Astrocyte (in vitro differentiated cells and primary cell): ENCODE measurements around the gene CHAC1. TPM values are rescaled to one million over a fixed set of nuclear protein-coding genes. Genes with fewer than 3 reads are reported as not detected.

Experiments
- DNase-seq: peaks from one replicate; pipeline ENCODE4 v3.0.0-alpha.2; 2010; ENCODE audit warnings: low read depth
- FAIRE-seq: peaks from 2 replicates; lab custom pipeline; 2011; peaks lifted over from hg19 to GRCh38; lab: Jason Lieb, UNC
- H2AFZ ChIP-seq: 2 replicates; pipeline ENCODE4 v1.6.0; 2012; ENCODE audit warnings: low read depth, low read length, inconsistent platforms
- H3K27ac ChIP-seq: 2 replicates; pipeline ENCODE4 v1.5.1; 2011; ENCODE audit warnings: low read depth, low read length, inconsistent platforms
- H3K27me3 ChIP-seq: 2 replicates; pipeline ENCODE4 v1.6.0; 2011; ENCODE audit warnings: low read length, inconsistent platforms; ENCODE audit not compliant: insufficient read depth
- H3K36me3 ChIP-seq: 2 replicates; pipeline ENCODE4 v1.5.1; 2011; ENCODE audit warnings: low read length, inconsistent platforms; ENCODE audit not compliant: insufficient read depth
- H3K4me1 ChIP-seq: 2 replicates; pipeline ENCODE4 v1.5.1; 2011; ENCODE audit warnings: low read length, inconsistent platforms; ENCODE audit not compliant: insufficient read depth
- H3K4me2 ChIP-seq: 2 replicates; pipeline ENCODE4 v1.6.0; 2012; ENCODE audit warnings: low read length, inconsistent platforms
- H3K4me3 ChIP-seq: 2 replicates; pipeline ENCODE4 v1.5.1; 2011; ENCODE audit warnings: low read depth, mild to moderate bottlenecking, low read length, inconsistent platforms; ENCODE audit not compliant: insufficient read depth
- H3K79me2 ChIP-seq: 2 replicates; pipeline ENCODE4 v1.6.0; 2012; ENCODE audit warnings: mild to moderate bottlenecking, low read length, inconsistent platforms; ENCODE audit not compliant: insufficient read depth
- H3K9ac ChIP-seq: 2 replicates; pipeline ENCODE4 v1.6.0; 2012; ENCODE audit warnings: mild to moderate bottlenecking, low read length, inconsistent platforms
- H3K9me3 ChIP-seq: 2 replicates; pipeline ENCODE4 v1.5.1; 2012; ENCODE audit warnings: low read depth, mild to moderate bottlenecking, low read length, inconsistent platforms; ENCODE audit not compliant: insufficient read depth
- H4K20me1 ChIP-seq: 2 replicates; pipeline ENCODE4 v1.6.0; 2012; ENCODE audit warnings: low read length, inconsistent platforms; ENCODE audit not compliant: insufficient read depth
- H3K27ac Mint-ChIP-seq: one replicate; pipeline ENCODE4 v1.8.0; 2021; ENCODE audit warnings: mild to moderate bottlenecking, mixed read lengths; ENCODE audit not compliant: unreplicated experiment
- H3K27me3 Mint-ChIP-seq: one replicate; pipeline ENCODE4 v1.8.0; 2021; ENCODE audit warnings: low read depth, mixed read lengths; ENCODE audit not compliant: unreplicated experiment
- H3K36me3 Mint-ChIP-seq: one replicate; pipeline ENCODE4 v1.8.0; 2021; ENCODE audit warnings: low read depth, mixed read lengths; ENCODE audit not compliant: unreplicated experiment
- H3K4me1 Mint-ChIP-seq: one replicate; pipeline ENCODE4 v1.8.0; 2021; ENCODE audit warnings: low read depth, mixed read lengths; ENCODE audit not compliant: unreplicated experiment
- H3K4me3 Mint-ChIP-seq: one replicate; pipeline ENCODE4 v1.8.0; 2021; ENCODE audit warnings: mild to moderate bottlenecking, moderate library complexity, mixed read lengths; ENCODE audit not compliant: unreplicated experiment
- H3K9me3 Mint-ChIP-seq: one replicate; pipeline ENCODE4 v1.8.0; 2021; ENCODE audit warnings: mild to moderate bottlenecking, mixed read lengths; ENCODE audit not compliant: unreplicated experiment
- EZH2 ChIP-seq: IDR thresholded peaks from 2 replicates; pipeline ENCODE4 v1.6.1; 2012; ENCODE audit warnings: mild to moderate bottlenecking, low read length, inconsistent platforms; ENCODE audit not compliant: insufficient read depth
- total RNA-seq: library from RNA; stranded (reverse); gene quantifications from 2 replicates; pipeline ENCODE4 v1.2.1, GENCODE V29; 2021
- TF ChIP-seq, protein P1 (sequence below): IDR thresholded peaks from 2 replicates; pipeline ENCODE4 v1.5.1; 2011; ENCODE audit warnings: low read depth, mild to moderate bottlenecking, inconsistent platforms, low read length, moderate library complexity; ENCODE audit not compliant: insufficient read depth

CHAC1 gene
- total RNA-seq, 1 donor from 2014 or later = 55.9 TPM

DNA sequence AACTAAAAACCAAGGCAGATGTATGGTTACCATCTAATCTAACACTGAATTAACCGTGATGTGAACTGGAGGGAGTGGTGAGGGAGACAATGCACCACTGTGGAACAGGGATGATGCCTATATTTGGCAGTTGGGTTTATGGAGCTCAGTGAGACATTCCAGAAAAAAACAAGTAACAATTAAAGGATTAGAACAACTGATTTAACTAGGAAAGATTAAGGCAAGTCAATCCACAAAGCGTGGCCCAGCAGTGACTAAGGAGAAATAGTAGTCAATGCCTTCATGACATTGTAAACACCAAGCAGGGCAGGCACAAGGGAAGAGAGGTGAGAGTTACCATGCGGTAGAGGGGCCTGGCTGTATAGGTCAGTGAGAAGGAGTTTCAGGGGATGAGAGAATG is 38.1 kb downstream of the CHAC1 start:
- Histone ChIP-seq H3K4me3 (no peak overlapping the region), H4K20me1 (no peaks in the 10 kb centered on the region), H3K36me3 (peaks cover 44% of the 10 kb centered on the region), H3K4me1 (no peaks in the 10 kb centered on the region), H3K4me2 (no peak overlapping the region), H3K9me3 (no peaks in the 10 kb centered on the region), H2AFZ (no peak overlapping the region), H3K27me3 (no peaks in the 10 kb centered on the region), H3K79me2 (peaks cover 3% of the 10 kb centered on the region), H3K9ac (no peak overlapping the region), H3K27ac (no peak overlapping the region)
- H3K4me3 Mint-ChIP-seq = no peak overlapping the region
- FAIRE-seq (no peak), DNase-seq (no peak)
- no peak overlapping the region for H3K27ac Mint-ChIP-seq
- TF ChIP-seq EZH2 = no peak
- TF ChIP-seq, protein P1, sequence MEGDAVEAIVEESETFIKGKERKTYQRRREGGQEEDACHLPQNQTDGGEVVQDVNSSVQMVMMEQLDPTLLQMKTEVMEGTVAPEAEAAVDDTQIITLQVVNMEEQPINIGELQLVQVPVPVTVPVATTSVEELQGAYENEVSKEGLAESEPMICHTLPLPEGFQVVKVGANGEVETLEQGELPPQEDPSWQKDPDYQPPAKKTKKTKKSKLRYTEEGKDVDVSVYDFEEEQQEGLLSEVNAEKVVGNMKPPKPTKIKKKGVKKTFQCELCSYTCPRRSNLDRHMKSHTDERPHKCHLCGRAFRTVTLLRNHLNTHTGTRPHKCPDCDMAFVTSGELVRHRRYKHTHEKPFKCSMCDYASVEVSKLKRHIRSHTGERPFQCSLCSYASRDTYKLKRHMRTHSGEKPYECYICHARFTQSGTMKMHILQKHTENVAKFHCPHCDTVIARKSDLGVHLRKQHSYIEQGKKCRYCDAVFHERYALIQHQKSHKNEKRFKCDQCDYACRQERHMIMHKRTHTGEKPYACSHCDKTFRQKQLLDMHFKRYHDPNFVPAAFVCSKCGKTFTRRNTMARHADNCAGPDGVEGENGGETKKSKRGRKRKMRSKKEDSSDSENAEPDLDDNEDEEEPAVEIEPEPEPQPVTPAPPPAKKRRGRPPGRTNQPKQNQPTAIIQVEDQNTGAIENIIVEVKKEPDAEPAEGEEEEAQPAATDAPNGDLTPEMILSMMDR = no peak
- H3K4me1 Mint-ChIP-seq = peaks cover 22% of the 10 kb centered on the region
- no peaks in the 10 kb centered on the region for H3K9me3 Mint-ChIP-seq
- H3K27me3 Mint-ChIP-seq = no peaks in the 10 kb centered on the region
- H3K36me3 Mint-ChIP-seq = peaks cover 22% of the 10 kb centered on the region

DNA sequence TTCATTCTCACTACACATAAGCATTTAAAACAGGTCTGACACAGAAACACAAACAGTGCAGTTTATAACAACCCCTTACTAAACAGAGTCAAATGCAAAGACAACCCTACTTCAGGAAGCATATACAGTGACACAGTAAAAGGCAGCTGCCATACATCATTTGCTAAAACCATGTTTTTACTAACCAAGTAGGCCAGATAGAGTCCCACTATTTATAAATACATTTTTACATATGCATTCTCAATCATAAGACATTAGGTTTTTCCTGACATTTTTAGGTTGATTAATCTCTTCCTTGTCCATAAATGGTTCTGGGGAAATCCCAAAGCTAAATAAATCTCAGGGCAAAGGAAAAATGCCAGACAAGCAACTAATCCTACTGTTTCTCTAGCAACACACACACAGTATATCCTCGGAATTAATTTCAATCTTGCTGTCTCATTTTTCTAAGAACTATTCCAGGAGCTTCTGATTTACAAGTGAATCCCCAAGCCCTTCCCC is 39.0 kb downstream of the CHAC1 start:
- no peaks in the 10 kb centered on the region for H3K4me1 ChIP-seq
- H3K9ac ChIP-seq = no peak overlapping the region
- peaks cover 39% of the 10 kb centered on the region for H3K36me3 ChIP-seq
- no peak overlapping the region for H3K4me2 ChIP-seq
- FAIRE-seq (no peak), DNase-seq (peak; percentile 17)
- H3K4me3 Mint-ChIP-seq = no peak overlapping the region
- no peaks in the 10 kb centered on the region for H3K27me3 Mint-ChIP-seq
- no peaks in the 10 kb centered on the region for H4K20me1 ChIP-seq
- H3K4me1 Mint-ChIP-seq = peaks cover 19% of the 10 kb centered on the region
- peaks cover 3% of the 10 kb centered on the region for H3K79me2 ChIP-seq
- H3K27ac ChIP-seq = no peak overlapping the region
- no peaks in the 10 kb centered on the region for H3K27me3 ChIP-seq
- H3K9me3 ChIP-seq = no peaks in the 10 kb centered on the region
- TF ChIP-seq, protein P1 = no peak
- TF ChIP-seq EZH2 = no peak
- no peaks in the 10 kb centered on the region for H3K9me3 Mint-ChIP-seq
- H2AFZ ChIP-seq = no peak overlapping the region
- no peak overlapping the region for H3K27ac Mint-ChIP-seq
- no peak overlapping the region for H3K4me3 ChIP-seq
- H3K36me3 Mint-ChIP-seq = peaks cover 17% of the 10 kb centered on the region

DNA sequence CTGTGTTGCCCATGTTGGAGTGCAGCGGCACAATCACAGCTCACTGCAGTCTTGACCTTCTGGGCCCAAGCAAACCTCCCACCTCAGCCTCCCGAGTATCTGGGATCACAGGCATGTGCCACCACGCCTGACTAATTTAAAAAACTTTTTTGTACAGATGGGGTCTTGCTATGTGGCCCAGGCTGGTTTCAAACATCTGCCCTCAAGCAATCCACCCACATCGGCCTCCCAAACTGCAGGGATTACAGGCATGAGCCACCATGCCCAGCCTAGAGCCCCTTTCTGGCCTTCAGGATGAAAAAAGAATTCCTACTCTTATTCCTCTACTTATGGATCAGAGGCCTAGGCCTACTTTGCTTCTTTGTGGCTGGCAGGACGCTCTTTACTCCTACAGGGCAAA is 39.6 kb downstream of the CHAC1 start:
- Histone ChIP-seq H3K4me2 (no peak overlapping the region), H3K27ac (no peak overlapping the region)
- no peak for DNase-seq

More for the DNA sequence above, 39.6 kb downstream of the CHAC1 start:
- TF ChIP-seq, protein P1 = no peak
- no peak for TF ChIP-seq EZH2
- Mint-ChIP-seq H3K27me3 (no peaks in the 10 kb centered on the region), H3K36me3 (peaks cover 15% of the 10 kb centered on the region), H3K4me1 (peaks cover 19% of the 10 kb centered on the region), H3K4me3 (no peak overlapping the region), H3K27ac (no peak overlapping the region), H3K9me3 (no peaks in the 10 kb centered on the region)
- Histone ChIP-seq H3K9me3 (no peaks in the 10 kb centered on the region), H3K9ac (no peak overlapping the region), H3K36me3 (peaks cover 39% of the 10 kb centered on the region), H3K79me2 (peaks cover 3% of the 10 kb centered on the region), H3K4me3 (no peak overlapping the region), H2AFZ (no peak overlapping the region), H3K27me3 (no peaks in the 10 kb centered on the region), H4K20me1 (no peaks in the 10 kb centered on the region), H3K4me1 (no peaks in the 10 kb centered on the region)
- FAIRE-seq = no peak
